WTC11 (cell line): ENCODE measurements around the gene IQGAP2.

Experiments
- CTCF ChIP-seq: fragments of 200-600 bp; IDR thresholded peaks from 2 replicates; pipeline ENCODE4 v1.8.0; 2022; ENCODE audit warnings: antibody characterized with exemption
- E2F4 ChIP-seq: sonication (generic); formaldehyde crosslinking; IDR thresholded peaks from 2 replicates; pipeline ENCODE4 v1.8.1; 2022; ENCODE audit warnings: low read depth, mild to moderate bottlenecking, moderate library complexity, missing genetic modification reagents, borderline replicate concordance
- KAT7 ChIP-seq: sonication (generic); formaldehyde crosslinking; IDR thresholded peaks from 2 replicates; pipeline ENCODE4 v1.8.1; 2023; ENCODE audit warnings: missing genetic modification reagents, mild to moderate bottlenecking, borderline replicate concordance
- USF2 ChIP-seq: sonication (generic); formaldehyde crosslinking; IDR thresholded peaks from 2 replicates; pipeline ENCODE4 v1.8.1; 2023; ENCODE audit warnings: mild to moderate bottlenecking, missing genetic modification reagents, moderate library complexity
- ZBTB43 ChIP-seq: sonication (generic); formaldehyde crosslinking; IDR thresholded peaks from 2 replicates; pipeline ENCODE4 v1.8.1; 2023; ENCODE audit warnings: mild to moderate bottlenecking, missing genetic modification reagents
- ZNF232 ChIP-seq: sonication (generic); formaldehyde crosslinking; IDR thresholded peaks from 2 replicates; pipeline ENCODE4 v1.8.0; 2022; ENCODE audit warnings: mild to moderate bottlenecking, missing genetic modification reagents
- ZNF512 ChIP-seq: sonication (generic); formaldehyde crosslinking; IDR thresholded peaks from 2 replicates; pipeline ENCODE4 v1.8.1; 2022; ENCODE audit warnings: missing genetic modification reagents, borderline replicate concordance

- TF ChIP-seq CTCF (no peak), KAT7 (CRISPR knock-in tag) (no peak), USF2 (CRISPR knock-in tag) (no peak), ZBTB43 (CRISPR knock-in tag) (no peak), E2F4 (CRISPR knock-in tag) (no peak), ZNF232 (CRISPR knock-in tag) (no peak), ZNF512 (no peak)
Observed at GRCh38 chr5:76487386-76487785, 84.3 kb downstream of the IQGAP2 start.
